NT2/D1 (cell line): ENCODE data around the gene ADGRE1.

Experiments used
- SUZ12 ChIP-seq: IDR thresholded peaks from 2 replicates; pipeline ENCODE4 v1.6.1; 2011; ENCODE audit not compliant: insufficient read length, insufficient read depth; ENCODE audit errors: extremely low read depth
- YY1 ChIP-seq: IDR thresholded peaks from 2 replicates; pipeline ENCODE4 v1.6.1; 2011; ENCODE audit not compliant: insufficient read length, insufficient read depth

- TF ChIP-seq YY1 = no peak
- no peak for TF ChIP-seq SUZ12
Observed at GRCh38 chr19:6969490-6969889, 82.1 kb downstream of the ADGRE1 start.
